Adrenal gland (tissue), 5 donors: ENCODE data around the gene ACHE.
"Not testable (repeated sequence)": the region's sequence is repeated elsewhere in the genome, so short reads cannot be mapped to it uniquely, and the experiment has no call there.

ENCODE experiments used
- CTCF ChIP-seq, 6 experiments: fragments of 450-650 bp in 4 of 6; fragments of 200-600 bp in 2 of 6; sonication (generic) in 1 of 6; IDR thresholded peaks; 1 replicate in 5 of 6; 2 replicates in 1 of 6; pipeline versions ENCODE4 v1.5.1 to v1.8.0; 2016 to 2021; ENCODE audit warnings: antibody characterized with exemption in 6 of 6, mild to moderate bottlenecking in 2 of 6, moderate library complexity in 1 of 6
- POLR2A ChIP-seq, 2 donors: fragments of 450-650 bp; IDR thresholded peaks; one replicate each; pipeline ENCODE4 v1.6.1; 2017; ENCODE audit warnings: antibody characterized with exemption in 2 of 2, mild to moderate bottlenecking in 2 of 2, moderate library complexity in 1 of 2
- donor health status: DM: no; HTN: no; CAD: no.

DNA sequence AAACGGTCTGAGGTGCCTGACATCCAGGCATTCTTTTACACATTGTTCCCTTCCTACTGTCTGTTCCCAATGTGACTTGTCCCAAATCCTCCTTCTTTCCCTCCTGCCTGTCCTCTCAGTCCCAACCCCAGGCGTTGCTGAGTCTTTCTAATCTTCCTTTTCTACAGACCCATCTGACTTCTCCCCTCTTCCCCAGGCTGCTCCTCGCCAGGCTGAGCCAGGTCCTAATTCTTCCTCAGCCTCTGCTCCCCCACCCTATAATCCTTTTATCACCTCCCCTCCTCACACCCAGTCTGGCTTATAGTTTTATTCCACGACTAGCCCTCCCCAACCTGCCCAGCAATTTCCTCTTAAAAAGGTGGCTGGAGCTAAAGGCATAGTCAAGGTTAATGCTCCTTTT lies 27.9 kb upstream of the ACHE start:
- not testable (repeated sequence) for TF ChIP-seq CTCF, POLR2A (IDR thresholded peaks at IDR 0.05)
